ENCODE results near the gene PROK2.

GRCh38 chr3:71722693-71723092, 62.3 kb downstream of the PROK2 start:
- TF ChIP-seq CTCF (IDR thresholded peaks at IDR 0.05) (no peak), POLR2AphosphoS5 (IDR thresholded peaks at IDR 0.05) (no peak)
